GM21576 (cell line): ENCODE data around the gene SOX13.
"Not testable (repeated sequence)": the region's sequence is repeated elsewhere in the genome, so short reads cannot be mapped to it uniquely, and the experiment has no call there.

Source experiments
- ATAC-seq: cut with Tn5 transposase; IDR thresholded peaks from one replicate; pipeline ENCODE4 v1.9.1; 2021; ENCODE audit warnings: mild to moderate bottlenecking, moderate library complexity; ENCODE audit not compliant: unreplicated experiment

Gene SOX13

GRCh38 chr1:204072931-204073836 is at the start of gene SOX13:
Gene SOX13, plus strand, starts transcription at chr1:204073115. Its CDS starts 39,801 bp downstream, at chr1:204112916.
- ATAC-seq = no peak

GRCh38 chr1:204025917-204026707 is 46.8 kb upstream of the SOX13 start:
- ATAC-seq = no peak

- ATAC-seq = no peak
These were observed 45.5 kb upstream of the SOX13 start for GRCh38 chr1:204027446-204027845.

GRCh38 chr1:204029016-204029415 is 43.9 kb upstream of the SOX13 start:
- ATAC-seq = no peak

GRCh38 chr1:204031098-204031710 is 41.7 kb upstream of the SOX13 start:
- no peak for ATAC-seq

GRCh38 chr1:204032642-204033235 is 40.2 kb upstream of the SOX13 start:
- no peak for ATAC-seq

GRCh38 chr1:204033306-204033705 is 39.6 kb upstream of the SOX13 start:
- ATAC-seq = no peak

- no peak for ATAC-seq
These were observed 35.8 kb upstream of the SOX13 start for GRCh38 chr1:204036882-204037655.

- ATAC-seq = no peak
These were observed 31.6 kb upstream of the SOX13 start for GRCh38 chr1:204041232-204041767.

GRCh38 chr1:204041803-204042505 is 31.0 kb upstream of the SOX13 start:
- ATAC-seq = no peak

GRCh38 chr1:204042516-204042915 is 30.4 kb upstream of the SOX13 start:
- ATAC-seq = no peak

- ATAC-seq = no peak
These were observed 29.2 kb upstream of the SOX13 start for GRCh38 chr1:204043680-204044079.

GRCh38 chr1:204044448-204044847 is 28.5 kb upstream of the SOX13 start:
- ATAC-seq = no peak

- no peak for ATAC-seq
These were observed 27.5 kb upstream of the SOX13 start for GRCh38 chr1:204045430-204045829.

- ATAC-seq = no peak
These were observed 26.6 kb upstream of the SOX13 start for GRCh38 chr1:204046346-204046745.

GRCh38 chr1:204048796-204049195 is 24.1 kb upstream of the SOX13 start:
- not testable (repeated sequence) for ATAC-seq

GRCh38 chr1:204051258-204051657 is 21.7 kb upstream of the SOX13 start:
- no peak for ATAC-seq

- ATAC-seq = no peak
These were observed 21.2 kb upstream of the SOX13 start for GRCh38 chr1:204051718-204052117.

- no peak for ATAC-seq
These were observed 19.0 kb upstream of the SOX13 start for GRCh38 chr1:204053893-204054292.
